Loucy (cell line): ENCODE data around the gene HSPA4L.

Source experiments
- CTCF ChIP-seq: fragments of 200-600 bp; sonication (generic); conservative IDR thresholded peaks from 2 replicates; pipeline ENCODE4 v1.5.1; 2014; ENCODE audit warnings: mild to moderate bottlenecking, antibody characterized with exemption, low read length
- EZH2phosphoT487 ChIP-seq: fragments of 200-600 bp; IDR thresholded peaks from 2 replicates; pipeline ENCODE4 v1.6.1; 2018; ENCODE audit warnings: antibody characterized with exemption, mild to moderate bottlenecking, moderate library complexity, borderline replicate concordance

DNA sequence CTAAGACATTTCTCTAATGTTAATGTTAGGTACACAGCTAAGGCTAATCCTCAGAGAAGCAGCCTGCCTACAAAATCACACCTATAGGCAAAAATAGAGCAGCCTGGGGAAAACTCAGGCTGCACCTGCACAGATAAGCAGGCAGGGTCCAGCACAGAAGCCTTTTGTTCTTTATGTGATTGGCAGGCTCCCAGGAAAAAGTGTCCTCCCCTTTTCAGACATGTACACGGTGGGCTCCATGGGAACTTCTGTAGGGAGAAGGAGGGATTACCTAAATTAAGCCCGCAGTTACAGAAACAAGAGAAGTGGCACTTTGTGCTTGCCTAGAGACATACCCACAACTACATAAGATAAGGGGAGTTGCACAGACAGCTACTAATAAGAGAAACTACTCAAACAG, 4.0 kb upstream of the HSPA4L start:
- TF ChIP-seq CTCF (no peak), EZH2phosphoT487 (no peak)
